HG03571 (cell line): Measurements from ENCODE around the gene KMT2B.
"Not testable (repeated sequence)": the region's sequence is repeated elsewhere in the genome, so short reads cannot be mapped to it uniquely, and the experiment has no call there.

ENCODE experiments used
- ATAC-seq: cut with Tn5 transposase; IDR thresholded peaks from one replicate; pipeline ENCODE4 v1.9.1; 2021; ENCODE audit not compliant: unreplicated experiment

KMT2B gene, protein sequence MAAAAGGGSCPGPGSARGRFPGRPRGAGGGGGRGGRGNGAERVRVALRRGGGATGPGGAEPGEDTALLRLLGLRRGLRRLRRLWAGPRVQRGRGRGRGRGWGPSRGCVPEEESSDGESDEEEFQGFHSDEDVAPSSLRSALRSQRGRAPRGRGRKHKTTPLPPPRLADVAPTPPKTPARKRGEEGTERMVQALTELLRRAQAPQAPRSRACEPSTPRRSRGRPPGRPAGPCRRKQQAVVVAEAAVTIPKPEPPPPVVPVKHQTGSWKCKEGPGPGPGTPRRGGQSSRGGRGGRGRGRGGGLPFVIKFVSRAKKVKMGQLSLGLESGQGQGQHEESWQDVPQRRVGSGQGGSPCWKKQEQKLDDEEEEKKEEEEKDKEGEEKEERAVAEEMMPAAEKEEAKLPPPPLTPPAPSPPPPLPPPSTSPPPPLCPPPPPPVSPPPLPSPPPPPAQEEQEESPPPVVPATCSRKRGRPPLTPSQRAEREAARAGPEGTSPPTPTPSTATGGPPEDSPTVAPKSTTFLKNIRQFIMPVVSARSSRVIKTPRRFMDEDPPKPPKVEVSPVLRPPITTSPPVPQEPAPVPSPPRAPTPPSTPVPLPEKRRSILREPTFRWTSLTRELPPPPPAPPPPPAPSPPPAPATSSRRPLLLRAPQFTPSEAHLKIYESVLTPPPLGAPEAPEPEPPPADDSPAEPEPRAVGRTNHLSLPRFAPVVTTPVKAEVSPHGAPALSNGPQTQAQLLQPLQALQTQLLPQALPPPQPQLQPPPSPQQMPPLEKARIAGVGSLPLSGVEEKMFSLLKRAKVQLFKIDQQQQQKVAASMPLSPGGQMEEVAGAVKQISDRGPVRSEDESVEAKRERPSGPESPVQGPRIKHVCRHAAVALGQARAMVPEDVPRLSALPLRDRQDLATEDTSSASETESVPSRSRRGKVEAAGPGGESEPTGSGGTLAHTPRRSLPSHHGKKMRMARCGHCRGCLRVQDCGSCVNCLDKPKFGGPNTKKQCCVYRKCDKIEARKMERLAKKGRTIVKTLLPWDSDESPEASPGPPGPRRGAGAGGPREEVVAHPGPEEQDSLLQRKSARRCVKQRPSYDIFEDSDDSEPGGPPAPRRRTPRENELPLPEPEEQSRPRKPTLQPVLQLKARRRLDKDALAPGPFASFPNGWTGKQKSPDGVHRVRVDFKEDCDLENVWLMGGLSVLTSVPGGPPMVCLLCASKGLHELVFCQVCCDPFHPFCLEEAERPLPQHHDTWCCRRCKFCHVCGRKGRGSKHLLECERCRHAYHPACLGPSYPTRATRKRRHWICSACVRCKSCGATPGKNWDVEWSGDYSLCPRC (N-terminal part only)

DNA sequence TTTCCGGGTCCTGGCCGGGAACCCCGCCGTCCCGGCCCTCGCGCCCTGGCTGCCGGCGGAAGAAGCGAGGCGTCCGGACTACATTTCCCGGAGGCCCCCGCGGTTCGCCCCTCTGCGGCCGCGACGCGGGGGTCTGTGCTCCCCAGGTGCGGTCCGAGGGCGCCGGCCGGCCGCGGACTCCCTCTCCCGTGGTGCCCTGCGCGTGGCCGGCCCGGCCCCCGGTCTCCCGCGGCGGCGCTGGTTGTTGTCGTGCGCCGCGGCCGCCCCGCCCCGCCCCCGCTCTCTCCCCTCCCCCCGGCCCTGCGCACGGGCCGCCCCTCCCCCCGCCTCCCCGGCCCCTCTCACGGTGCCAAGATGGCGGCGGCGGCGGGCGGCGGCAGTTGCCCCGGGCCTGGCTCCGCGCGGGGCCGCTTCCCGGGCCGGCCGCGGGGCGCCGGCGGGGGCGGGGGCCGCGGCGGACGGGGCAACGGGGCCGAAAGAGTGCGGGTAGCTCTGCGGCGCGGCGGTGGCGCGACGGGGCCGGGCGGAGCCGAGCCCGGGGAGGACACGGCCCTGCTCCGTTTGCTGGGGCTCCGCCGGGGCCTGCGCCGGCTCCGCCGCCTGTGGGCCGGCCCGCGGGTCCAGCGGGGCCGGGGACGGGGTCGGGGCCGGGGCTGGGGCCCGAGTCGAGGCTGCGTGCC lies at the start of gene KMT2B:
Gene KMT2B, plus strand, starts transcription at position 339 of the 680 bp plus-strand sequence. Its CDS starts 16 bp downstream, at position 355.
- peak; percentile 47 for ATAC-seq

DNA sequence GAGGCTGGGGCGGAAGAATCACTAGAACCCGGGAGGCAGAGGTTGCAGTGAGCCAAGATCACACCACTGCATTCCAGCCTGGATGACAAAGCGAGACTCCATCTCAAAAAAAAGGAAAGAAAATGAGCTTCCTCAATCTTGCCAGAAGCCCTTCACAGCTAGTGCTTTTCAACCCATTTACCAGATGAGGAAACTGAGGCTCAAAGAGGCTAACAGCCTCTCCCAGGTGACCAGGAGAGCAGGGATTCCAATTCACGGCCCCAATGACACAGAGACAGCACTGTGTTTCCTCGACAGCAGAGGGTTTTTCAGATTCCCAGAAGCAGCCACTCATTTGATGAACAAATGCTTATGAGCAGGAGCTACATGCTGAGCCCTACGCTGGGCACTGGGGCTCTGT lies 48.2 kb upstream of the KMT2B start:
- no peak for ATAC-seq

DNA sequence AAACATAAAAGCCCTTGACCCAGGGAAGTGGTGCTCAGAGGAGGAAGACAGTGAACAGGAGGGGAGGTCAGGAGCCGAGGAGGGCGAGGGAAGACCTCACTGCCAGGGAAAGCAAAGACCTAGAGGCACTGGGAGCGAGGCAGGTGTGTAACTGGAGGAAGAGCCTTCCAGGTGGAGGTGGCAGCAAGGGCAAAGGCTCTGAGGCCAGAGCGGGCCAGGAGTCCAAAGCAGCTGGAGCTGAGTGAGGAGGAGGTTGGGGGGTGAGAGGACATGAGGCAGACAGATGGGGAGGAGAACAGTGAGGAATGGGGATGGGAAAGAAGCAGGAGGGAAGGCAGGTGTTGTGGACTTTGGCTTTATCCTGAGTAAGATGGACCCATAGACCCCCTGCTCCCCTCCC lies 47.8 kb upstream of the KMT2B start:
- ATAC-seq = no peak

DNA sequence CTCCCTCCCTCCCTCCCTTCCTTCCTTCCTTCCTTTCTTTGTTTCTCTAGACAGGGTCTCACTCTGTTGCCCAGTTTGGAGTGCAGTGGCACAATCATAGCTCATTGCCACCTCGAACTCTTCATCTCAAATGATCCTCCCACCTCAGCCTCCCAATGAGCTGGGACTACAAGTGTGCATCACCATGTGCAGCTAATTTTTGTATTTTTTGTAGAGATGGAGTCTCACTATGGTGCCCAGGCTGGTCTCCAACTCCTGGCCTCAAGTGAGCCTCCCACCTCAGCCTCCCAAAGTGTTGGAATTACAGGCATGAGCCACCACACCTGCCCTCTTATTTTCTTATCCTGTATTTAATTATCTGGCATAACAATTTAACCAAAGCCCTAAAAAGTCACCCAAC lies 47.1 kb upstream of the KMT2B start:
- no peak for ATAC-seq

DNA sequence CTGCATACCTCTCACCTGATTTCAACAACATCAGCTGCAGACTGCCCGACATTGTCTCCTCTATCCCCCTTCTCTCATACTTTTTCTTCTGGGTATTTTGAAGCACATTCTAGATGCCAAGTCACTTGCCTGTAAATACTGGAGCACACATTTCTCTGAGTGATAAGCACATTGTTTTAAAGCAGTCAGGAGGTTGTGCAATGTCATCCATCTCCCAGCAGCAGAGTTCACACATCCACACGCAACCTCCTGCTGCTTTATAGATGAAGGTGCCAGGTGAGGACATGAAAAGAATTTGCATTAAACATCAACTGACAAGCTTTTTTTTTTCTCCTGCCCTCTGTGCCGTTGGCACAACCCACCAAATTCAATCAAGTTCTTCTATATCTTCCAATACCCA lies 46.0 kb upstream of the KMT2B start:
- ATAC-seq = no peak

DNA sequence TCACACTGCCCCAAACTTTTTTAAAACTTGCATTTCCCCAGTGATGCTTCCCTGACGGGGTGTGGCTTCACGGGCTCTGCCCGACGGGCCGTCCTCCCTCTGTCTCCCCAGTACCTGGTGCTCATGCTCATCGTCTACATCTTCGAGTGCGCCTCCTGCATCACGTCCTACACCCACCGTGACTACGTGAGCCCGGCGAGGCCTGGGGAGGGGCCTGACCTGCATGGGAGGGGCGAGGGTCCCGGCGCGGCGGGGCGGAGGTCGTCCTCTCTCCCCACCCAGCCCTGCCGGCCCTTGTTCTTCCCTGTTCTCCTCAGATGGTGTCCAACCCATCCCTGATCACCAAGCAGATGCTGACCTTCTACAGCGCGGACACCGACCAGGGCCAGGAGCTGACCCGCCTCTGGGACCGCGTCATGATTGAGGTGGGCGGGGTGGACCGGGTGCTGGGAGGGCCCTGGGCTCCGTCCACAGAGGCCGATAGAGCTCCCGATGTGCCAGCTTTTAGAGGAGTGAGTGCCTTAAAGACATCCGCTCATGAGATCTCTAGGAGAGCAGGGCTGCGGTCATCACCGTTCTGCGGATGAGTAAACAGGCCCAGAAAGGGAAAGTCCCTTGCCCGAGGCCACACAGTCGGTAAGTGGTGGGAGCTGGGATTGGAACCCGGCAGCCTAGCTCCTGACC lies 44.5 kb upstream of the KMT2B start:
- ATAC-seq = no peak

DNA sequence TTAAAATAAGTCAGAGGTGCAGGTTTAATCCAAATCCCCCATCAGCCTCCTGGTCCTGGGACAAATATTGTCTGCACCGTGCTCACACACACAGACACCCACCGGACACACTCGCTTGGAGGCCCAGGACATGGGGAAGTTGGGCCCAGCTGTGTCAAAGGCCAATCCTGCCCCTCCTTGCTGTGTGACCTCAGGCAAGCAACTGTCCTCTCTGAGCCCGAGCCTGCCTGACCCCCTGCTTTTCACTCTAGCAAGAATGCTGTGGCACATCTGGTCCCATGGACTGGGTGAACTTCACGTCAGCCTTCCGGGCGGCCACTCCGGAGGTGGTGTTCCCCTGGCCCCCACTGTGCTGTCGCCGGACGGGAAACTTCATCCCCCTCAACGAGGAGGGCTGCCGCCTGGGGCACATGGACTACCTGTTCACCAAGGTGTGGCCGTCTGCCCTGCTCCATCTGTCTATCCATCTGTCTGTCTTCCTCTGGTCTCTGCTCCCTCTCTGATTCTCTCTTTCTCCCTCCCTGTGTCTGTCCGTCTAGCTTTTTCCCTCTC lies 42.1 kb upstream of the KMT2B start:
- ATAC-seq = no peak

DNA sequence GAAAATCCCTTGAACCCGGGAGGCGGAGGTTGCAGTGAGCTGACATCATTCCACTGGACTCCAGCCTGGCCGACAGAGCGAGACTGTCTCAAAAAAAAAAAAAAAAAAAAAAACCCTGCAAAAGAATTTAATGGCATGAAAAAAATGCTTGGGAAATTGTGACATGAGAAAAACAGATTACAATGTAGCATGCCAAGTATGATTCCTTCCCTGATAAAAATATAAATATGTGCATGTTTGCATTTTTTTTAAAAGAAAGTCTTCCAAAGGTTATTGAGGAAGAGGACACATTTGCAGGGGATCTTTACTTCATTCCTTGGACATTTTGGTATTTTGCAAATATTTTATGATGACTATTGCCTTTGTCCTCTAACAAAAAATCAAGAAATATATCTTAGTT lies 28.0 kb upstream of the KMT2B start:
- ATAC-seq = no peak

DNA sequence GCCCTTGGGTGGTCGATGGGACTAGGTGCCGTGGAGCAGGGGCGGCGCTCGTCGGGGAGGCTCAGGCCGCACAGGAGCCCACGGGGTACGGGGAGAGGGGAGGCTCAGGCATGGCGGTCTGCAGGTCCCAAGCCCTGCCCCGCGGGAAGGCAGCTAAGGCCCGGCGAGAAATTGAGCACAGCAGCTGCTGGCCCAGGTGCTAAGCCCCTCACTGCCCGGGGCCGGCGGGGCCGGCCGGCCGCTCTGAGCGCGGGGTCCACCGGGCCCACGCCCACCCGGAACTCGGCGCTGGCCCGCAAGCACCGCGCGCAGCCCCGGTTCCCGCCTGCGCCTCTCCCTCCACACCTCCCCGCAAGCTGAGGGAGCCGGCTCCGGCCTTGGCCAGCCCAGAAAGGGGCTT lies 26.7 kb upstream of the KMT2B start:
- ATAC-seq = not testable (repeated sequence)

DNA sequence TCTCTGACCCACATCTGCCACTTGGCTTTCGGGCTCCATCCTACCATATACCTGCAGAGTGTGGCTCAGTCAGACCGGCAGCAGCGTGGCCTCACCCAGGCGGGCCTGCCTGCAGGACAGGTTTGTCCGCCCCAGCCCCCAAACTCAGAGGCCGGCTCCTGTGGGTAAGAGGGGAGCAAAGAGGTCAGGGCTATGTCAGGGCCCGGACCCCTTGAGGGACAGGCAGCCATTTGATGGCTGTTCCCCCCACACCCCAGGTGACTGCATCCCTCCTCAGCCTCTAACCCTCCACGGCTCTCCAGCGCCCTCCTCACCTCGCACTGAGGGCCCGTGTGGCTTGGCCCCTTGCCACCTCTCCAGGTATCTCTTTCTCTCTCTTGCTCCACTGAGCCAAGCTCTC lies 25.8 kb upstream of the KMT2B start:
- no peak for ATAC-seq

DNA sequence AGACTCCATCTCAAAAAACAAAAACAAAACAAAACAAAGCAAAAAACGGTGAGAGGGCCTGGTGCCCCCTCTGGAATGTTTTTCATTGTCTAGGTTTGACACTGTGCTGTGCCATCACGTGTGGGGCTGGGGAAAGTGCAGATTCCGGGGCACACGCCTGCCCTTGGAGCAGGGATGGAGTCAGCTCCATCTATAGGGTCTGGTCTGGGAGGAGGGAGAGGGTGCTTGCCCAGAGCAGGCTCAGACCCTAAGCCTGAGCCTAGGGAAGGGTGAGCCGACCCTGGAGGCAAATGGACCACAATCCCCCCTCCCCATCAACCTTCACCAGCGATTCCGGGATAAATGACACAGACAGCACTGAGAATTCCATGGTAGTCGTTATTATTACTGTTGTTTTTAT lies 24.4 kb upstream of the KMT2B start:
- peak; percentile 21 for ATAC-seq

DNA sequence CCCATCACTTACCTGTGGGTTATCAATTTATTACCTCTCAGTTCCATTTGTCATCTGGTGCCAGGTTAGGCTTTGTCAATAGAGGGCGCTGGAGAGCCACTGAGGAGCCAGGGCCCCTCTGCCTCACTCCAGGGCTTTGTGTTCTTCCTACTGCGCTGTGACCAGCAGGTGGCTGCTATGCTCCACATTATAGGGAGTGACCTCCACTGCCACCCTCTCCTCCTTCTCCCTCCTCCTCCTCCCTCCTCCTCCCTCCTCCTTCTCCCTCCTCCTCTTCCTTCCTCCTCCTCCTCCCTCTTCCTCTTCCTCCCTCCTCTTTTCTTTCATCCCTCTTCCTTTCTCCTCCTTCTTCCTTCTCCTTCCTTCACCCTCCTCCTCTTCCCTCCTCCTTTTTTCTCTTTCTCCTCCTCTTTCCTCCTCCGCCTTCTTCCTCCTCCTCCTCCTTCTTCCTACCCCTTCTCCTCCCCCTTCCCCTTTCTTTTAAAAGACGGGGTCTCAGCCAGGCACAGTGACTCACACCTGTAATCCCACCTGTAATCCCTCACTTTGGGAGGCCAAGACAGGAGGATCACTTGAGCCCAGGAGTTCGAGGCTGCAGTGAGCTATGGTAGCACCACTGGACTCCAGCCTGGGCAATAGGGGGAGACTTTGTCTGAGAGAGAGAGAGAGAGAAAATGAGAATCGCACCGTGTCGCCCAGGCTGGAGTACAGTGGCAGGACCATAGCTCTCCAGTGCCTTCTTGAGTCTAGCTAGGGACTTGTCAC lies 23.8 kb upstream of the KMT2B start:
- peak; percentile 62 for ATAC-seq

DNA sequence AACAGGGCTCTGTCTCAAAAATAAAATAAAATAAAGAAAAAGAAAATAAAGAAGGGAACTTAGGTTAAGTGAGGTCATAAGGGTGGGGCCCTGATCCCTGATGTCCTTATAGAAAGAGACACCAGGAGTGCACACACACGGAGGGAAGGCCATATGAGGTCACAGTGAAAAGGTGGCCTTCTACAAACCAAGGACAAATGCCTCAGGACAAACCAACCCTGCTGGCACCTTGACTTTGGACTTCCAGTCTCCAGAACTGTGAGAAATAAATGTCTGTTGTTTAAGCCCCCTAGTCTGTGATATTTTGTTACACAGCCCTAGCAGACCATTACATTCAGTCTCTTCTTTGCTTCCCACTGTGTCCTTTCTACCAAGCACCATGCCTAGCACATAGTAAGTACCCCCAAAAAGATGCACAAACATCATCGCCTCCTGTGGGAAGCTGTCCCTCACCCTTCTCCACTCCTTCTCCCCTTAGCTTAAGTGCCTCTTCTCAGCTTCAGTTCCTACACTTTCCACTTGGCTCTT lies 21.8 kb upstream of the KMT2B start:
- no peak for ATAC-seq

DNA sequence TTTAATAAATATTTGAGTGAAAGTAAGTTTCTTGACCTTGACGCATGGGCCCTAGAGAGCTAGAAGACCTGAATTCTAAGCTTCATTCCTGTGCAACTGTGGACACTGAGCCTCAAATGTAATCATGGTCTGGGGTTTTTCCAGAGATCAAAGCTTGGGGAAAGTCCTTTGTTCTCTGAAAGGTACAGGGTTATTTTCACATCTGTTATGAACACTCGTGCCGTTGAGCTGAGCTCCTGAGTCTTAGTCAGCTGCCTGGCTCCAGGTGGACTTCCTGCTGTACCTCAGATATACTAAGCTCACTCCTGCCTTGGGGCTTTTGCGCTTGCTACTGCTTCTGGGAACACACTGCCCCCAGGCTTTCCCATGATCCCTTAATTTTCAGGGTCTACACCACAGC lies 21.0 kb upstream of the KMT2B start:
- no peak for ATAC-seq

DNA sequence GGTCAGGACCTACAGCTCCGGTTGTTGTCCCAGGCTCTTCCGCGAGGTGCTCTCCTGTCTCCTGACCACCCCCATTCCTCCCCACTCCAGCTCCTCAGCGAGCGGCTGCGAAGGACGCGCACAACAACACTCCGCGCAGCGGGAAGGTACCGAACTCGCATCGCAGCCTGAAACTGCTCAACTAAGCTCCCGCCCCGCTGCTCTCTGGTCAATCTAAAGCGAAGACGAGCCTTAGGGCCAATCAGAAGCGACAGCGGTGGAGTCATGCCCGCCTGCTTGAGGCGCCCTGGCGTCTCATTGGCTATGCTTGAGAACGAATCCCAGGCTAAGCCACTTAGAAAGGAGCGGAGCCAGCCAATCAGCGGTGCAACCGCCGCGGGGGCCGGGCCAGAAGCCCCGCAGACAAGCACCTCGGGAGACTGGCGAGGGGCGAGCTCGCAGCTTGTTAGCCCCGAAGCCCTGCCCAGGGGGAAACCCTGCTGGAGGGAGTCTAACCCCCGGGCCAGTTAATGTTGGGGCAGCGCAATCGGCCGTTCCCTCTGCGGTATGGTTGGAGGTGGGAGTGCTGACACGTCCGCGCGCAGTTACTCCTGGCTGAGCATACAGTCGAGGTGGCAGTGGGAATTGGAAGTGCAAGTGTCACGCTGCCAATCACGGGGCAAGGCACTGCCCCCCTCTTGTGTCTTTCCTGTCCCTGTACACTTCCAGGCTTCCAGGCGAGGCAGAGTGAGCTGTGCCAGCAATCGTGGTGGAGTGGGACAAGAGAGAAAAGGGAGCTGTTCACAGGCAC lies 15.4 kb upstream of the KMT2B start:
- ATAC-seq = peak; percentile 90

DNA sequence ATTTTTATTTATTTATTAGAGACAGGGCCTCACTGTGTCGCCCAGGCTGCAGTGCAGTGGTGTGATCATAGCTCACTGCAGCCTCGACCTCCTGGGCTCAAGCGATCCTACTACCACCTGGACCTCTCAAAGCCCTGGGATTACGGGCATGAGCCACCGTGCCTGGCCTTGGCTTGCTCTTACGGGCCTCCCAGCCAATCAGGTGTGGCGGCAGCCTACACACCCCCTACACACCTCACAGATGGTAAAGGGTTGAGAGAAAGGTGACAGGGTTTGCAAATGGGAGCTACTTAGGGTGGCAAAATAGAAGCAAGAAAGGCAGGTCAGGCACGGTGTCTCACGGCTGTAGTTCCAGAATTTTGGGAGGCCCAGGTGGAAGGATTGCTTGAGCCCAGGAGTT lies 14.5 kb upstream of the KMT2B start:
- ATAC-seq = no peak

DNA sequence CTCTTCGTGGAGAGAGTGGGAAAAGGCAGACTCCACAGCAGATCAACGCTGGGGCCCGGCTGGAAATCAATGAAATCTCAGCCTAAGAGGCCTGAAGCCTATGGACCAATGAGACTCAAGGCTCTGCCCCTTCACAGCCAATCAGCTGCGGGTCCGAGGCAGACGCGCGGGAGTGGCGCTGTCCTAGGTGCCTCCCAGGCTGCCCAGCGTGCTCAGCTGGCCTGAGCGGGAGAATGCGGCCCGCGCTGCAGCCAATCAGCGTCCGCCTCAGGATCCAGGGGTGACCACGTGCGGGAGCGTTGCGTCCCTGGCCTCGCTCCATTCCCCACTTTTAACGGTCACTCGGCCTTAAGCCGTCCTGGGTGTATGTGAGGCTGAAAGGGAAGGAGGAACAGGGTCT lies 13.6 kb upstream of the KMT2B start, which contains the start of gene ZBTB32:
Gene ZBTB32, plus strand, starts transcription at position 341 of the 400 bp plus-strand sequence. CDS start 10,069 bp downstream, outside the sequence.
- ATAC-seq = no peak

DNA sequence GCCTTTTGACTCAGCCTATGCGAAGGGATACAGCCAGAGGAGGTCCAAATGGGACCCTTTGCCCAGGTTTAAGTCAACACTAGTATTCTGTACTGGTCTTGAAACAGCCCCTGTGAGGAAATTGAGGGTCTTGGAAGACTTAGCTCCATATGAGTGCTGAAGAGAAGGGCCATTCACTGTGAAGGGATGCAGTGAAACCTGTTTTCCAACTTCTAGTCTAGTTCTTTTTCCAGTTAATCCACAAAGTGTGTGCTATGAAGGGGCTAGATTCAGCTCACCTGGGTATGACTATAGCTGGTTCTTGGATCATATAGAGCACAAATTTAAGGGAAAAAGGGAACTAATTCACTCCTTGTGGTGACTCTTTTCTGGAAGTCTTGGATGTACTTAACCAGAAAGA lies 9.4 kb upstream of the KMT2B start:
- ATAC-seq = no peak
